Hepatocyte (in vitro differentiated cells): ENCODE measurements around the gene STUB1.

ENCODE experiments used
- EZH2 ChIP-seq: fragments of 200-600 bp; sonication (generic); IDR thresholded peaks from 2 replicates; pipeline ENCODE4 v1.6.1; 2016; ENCODE audit warnings: antibody characterized with exemption, mild to moderate bottlenecking, borderline replicate concordance
- TF ChIP-seq, protein P1 (sequence below): fragments of 200-600 bp; sonication (generic); IDR thresholded peaks from 2 replicates; pipeline ENCODE4 v1.5.1; 2016; ENCODE audit warnings: antibody characterized with exemption, mild to moderate bottlenecking; ENCODE audit not compliant: poor library complexity

DNA sequence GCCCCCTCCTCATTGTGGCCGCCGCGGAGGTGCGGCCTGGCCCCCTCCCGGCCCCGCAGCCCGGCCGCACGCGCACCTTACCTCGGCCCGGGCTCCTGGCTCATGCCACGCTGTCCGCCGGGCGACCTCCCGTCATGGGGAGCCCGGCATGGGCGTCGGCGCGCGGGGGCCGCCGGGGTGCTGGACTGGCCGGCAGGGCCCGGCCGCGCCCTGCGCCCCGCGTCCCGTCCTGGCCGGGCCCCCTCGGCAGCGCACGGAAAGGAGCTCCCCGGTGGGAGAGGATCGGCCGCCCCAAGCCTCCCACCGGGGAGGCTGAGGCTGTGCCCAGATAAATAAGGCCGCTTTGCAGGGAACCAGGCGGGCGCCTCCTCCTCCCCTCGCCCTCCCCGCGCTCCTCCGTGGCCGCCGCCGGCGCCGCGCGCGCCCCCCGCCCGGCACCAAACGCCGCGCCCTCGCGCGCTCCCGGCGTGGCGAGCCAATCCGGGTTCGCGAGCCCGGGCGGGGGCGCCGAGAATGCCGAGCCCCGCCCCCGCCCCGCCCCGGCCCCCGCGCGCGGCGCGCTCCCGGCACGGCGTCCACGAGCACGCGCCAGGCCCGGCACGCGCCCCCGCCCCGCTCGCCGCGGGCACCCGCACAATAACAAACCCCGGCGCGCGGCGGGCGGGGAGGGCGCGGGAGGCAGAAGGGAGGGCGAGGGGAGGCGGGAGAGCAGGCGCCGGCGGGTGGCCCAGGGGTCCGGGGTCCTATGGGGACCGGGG lies 25.4 kb downstream of the STUB1 start, which contains the start of gene FBXL16:
- TF ChIP-seq, protein P1, sequence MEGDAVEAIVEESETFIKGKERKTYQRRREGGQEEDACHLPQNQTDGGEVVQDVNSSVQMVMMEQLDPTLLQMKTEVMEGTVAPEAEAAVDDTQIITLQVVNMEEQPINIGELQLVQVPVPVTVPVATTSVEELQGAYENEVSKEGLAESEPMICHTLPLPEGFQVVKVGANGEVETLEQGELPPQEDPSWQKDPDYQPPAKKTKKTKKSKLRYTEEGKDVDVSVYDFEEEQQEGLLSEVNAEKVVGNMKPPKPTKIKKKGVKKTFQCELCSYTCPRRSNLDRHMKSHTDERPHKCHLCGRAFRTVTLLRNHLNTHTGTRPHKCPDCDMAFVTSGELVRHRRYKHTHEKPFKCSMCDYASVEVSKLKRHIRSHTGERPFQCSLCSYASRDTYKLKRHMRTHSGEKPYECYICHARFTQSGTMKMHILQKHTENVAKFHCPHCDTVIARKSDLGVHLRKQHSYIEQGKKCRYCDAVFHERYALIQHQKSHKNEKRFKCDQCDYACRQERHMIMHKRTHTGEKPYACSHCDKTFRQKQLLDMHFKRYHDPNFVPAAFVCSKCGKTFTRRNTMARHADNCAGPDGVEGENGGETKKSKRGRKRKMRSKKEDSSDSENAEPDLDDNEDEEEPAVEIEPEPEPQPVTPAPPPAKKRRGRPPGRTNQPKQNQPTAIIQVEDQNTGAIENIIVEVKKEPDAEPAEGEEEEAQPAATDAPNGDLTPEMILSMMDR, result no peak
- TF ChIP-seq EZH2, result no peak
